Stimulated activated CD8-positive, alpha-beta memory T cell treated with anti-CD3 and anti-CD28 coated beads, Interleukin-4, amount 100 ng/mL, for 4 hours (primary cell): Measurements from ENCODE around the gene ANKRD1.
"Not testable (repeated sequence)": the region's sequence is repeated elsewhere in the genome, so short reads cannot be mapped to it uniquely, and the experiment has no call there.

Experiments
- DNase-seq, 2 donors: peaks; one replicate each; pipeline ENCODE4 v3.0.0-alpha.2; 2020; ENCODE audit warnings: low read depth in 2 of 2, low spot score in 1 of 2

Gene ANKRD1

DNA sequence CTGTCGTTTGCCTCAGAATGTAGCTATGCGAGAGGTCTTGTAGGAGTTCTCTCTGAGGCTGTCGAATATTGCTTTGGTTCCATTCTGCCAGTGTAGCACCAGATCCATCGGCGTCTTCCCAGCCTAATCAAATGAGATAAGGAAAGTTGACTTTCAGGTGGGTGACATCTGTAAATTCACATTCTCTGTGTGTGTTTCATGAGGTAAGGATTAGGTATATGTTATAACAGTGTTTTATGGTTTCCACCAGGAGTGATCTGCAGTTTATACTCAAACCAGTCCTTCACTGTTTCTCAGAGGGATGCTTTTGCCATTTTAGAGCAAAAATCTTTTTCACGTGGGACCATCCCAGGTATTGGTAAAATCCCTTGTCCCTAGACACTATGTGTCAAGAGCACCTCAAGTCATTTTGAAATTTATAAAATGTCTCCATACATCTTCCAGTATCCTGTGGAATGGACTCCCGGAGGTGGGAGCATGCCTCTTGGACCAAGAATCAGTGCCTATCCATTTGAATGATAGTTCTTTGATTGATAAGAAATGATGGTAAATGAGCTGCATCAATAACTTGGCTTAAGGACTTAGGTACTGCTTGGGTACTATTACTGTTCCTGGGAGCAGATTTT is 7.9 kb downstream of the ANKRD1 start:
- DNase-seq: no peak

DNA sequence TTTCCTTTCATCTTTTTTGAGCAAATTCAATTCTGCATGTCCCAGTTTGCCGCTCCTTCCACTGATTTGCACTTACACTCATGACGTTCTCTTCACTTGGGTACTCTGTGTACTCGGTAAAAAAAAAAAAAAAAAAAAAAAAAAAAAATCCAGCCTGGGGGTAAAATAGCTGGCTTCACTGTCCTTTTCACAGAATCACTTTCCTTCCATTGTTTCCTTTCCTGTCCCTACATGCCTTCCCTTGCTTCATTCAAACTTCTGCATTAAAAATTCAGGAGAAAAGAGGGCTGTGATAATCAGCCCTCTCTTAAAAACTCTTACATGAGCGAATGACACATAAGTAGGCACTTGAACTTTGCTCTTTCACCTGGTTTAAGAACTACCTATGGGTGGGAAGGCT is 8.7 kb downstream of the ANKRD1 start:
- no peak for DNase-seq

DNA sequence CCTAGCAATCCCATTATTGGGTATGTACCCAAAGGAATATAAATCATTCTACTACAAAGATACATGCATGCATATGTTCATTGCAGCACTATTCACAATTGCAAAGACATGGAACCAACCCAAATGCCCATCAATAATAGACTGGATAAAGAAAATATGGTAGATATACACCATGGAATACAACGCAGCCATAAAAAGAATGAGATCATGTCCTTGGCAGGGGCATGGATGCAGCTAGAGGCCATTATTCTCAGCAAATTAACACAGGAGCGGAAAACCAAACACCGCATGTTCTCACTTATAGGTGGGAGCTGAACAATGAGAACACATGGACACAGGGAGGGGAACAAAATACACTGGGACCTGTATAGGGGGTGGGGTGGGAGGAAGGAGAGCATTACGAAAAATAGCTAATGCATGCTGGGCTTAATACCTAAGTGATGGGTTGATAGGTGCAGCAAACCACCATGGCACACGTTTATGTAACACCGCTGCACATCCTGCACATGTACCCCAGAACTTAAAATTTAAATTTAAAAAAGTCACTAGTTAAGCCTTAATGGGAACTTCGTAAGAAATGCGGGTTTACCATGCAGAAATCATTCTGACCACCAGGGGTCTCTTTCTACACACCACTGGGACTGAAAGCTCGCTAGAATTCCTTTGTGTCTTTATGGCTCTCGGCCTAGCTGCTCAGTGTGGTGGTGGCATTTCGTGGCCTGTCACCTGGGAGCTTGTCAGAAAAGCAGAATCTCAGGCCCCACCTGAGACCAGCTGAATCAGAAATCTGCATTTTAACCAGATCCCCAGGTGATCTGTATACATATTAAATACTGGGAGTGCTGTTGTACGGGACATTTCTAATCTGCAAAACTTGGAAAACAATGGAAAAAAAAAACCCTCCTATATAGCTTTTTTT is 9.5 kb downstream of the ANKRD1 start:
- peak in 1 of 2 donors; percentile 1 for DNase-seq

DNA sequence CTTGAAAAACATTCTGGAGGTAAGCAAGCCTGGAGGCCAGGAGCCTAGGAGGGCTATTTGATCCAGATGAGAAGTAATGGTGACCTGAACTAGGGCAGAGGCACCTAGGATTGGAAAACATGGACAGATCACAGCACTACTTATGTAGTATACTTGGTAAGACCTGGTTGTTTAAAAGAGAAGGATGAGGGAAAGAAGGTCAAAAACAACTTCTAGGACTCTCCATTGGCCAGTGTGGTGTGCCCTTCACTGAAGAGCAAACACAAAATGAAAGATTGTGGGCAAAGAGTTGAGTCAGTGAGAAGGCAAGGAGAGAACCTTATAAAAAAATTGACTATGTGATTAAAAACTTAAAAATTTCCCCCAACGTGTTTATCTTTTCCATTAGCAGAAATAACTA is 14.3 kb downstream of the ANKRD1 start:
- no peak for DNase-seq

DNA sequence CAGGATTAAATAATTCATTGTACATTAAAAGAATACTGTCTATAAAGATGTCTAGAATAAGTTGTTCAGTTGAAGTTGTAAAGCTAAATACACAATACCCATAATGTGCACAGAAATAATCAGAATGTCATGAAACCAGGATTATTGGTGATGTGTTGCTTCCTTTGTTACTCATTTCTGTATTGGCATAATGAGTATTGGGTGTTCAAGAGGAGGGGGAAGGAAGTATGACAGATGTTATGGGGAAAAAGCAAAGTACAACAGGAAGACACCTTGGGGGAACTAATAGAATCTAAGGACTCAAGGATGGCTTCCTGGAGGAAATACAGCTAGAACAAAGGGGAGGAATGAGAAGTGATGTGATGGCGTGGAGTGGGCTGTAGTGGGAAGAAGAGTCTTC is 15.0 kb downstream of the ANKRD1 start:
- no peak for DNase-seq

DNA sequence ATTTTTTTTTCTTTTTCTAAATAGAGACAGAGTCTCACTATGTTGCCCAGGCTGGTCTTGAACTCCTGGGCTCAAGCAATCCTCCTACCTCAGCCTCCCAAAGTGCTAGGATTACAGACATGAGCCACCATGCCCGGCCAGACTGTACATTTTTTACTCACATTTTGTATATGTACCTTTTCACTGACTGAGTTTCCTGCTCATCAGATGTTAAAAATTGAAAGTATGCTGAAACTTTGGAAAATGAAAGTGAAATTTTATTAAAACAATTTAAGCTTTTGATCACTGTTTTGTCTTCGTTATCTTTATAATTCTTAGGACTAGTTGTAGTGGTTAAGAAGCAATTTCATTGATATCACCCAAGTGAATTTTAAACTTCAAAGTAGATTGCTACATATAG is 24.0 kb downstream of the ANKRD1 start:
- not testable (repeated sequence) for DNase-seq

DNA sequence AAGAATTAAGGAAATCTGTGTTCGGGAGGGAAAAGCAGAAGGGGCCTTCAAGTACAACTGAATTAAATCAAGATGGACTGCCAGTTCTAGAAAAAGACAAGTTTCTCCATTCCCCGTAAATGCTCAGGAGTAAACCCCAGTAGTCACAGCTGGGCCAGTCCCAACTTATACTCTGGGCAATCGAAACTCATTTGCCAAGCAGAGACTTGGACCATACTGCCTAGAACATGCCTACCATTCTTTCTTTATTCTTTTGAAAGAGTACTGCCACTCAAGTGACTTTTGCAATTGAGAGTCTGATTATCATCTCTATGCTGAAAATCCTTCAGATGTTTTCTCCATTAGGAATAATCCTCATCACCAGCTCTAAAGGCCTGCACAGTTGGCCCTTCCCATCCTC is 27.7 kb downstream of the ANKRD1 start:
- no peak for DNase-seq

DNA sequence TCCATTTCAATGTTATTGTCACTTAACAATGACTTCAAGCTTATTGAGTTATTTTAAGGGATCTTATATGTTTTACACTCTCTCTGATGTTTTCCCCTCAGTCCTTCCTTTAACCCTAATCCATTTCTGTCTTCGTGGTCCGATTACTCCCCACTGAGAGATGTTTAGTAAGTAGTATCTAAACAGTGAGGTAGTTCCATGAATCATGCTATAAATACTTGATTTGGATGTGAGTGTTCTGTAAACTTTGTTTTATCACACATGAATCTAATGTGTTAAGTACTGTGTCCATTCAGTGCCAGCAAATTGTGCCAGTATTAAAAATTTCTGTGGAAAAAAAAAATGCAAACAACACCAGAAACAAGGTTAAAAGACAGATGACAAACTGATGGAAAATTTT is 30.5 kb downstream of the ANKRD1 start:
- DNase-seq: no peak

DNA sequence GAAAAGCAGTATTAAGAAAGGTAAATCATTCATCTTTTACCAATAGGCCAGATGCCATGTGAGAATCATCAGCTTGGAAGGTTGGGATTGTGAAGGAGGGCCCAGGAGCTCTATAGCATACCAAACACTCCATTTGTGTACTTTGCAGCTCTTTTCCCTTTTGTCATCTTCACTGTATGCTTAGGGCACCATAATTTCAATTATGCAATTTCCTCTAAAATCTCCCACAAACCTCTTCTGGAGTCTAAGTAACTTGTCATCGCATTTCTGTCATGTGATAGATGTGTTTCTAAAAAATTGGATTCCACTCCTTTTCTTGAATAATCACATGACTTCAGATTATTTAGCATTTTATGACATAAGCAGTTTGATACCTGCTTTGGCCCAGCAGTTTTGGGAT is 31.3 kb downstream of the ANKRD1 start:
- DNase-seq: no peak

DNA sequence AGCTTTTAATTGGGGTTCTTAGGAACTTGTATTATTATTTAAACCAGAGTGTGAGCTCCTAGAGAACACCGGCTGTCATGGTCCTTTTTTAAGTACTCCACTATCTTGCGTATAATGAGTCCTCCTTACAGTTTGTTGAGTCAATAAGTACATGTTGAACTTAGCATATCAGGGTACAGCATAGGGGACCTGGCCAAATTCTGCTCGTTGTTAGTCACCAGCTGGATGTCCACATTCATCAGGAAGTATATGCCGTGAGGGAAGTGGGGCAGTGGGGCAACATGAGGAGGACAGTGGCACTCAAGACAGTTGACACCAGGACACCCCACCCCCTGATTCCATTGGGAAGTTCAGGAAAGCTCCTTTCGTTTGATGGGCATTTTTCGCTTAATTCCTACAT is 32.5 kb downstream of the ANKRD1 start:
- no peak for DNase-seq

DNA sequence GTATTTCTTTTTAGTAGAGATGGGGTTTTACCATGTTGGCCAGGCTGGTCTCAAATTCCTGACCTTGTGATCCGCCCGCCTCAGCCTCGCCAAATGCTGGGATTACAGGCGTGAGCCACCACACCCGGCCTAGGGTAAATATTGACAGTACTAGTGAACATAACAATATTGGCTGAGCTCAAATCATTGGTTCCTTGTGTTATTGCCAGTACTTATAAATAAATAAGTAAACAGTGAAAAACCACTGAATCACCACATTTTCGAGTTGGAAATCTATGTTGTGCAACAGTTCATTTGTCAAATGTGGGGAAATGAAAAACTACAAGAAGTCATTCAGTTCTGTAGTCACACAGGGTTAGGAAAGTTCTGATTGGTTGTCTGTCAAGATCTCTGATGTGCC is 33.3 kb downstream of the ANKRD1 start:
- DNase-seq: no peak

DNA sequence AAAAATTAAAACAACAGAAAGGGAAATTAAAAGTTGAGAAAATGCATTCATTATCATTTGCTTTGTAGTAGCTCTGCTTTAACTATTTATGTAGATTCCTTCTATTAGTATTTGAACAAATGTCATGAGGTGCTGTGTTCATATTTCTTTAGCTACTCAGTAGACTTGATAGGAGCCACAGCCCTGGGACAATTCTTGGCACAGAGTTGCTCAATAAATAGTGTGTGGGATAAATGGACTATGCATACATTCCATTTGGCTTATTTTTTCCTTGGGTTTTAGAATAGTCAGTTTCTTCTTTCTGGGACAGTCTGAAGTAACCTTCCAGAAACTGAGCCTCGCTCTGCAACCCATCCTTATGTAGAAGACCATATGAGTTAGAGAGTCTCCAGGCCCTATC is 35.7 kb downstream of the ANKRD1 start:
- DNase-seq: no peak

DNA sequence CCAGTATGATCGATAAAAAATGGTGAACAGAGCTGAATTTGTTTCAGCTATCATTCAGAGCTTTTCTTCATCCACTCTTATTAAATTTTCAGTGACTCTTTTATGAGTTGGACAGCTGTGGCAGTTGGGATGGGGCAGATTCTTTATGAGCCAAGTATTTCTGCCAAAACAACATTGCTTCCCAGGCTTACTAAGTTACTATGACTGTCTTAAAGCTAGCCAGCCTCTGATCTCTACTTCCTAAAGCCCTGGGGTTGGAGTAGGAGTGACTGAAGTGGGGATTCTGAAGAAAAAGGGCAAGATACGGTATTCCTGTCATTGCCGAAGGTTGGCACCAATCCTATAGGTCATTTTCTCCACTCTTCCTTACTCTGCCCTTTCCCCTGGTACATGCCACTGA is 36.5 kb downstream of the ANKRD1 start:
- DNase-seq: no peak

DNA sequence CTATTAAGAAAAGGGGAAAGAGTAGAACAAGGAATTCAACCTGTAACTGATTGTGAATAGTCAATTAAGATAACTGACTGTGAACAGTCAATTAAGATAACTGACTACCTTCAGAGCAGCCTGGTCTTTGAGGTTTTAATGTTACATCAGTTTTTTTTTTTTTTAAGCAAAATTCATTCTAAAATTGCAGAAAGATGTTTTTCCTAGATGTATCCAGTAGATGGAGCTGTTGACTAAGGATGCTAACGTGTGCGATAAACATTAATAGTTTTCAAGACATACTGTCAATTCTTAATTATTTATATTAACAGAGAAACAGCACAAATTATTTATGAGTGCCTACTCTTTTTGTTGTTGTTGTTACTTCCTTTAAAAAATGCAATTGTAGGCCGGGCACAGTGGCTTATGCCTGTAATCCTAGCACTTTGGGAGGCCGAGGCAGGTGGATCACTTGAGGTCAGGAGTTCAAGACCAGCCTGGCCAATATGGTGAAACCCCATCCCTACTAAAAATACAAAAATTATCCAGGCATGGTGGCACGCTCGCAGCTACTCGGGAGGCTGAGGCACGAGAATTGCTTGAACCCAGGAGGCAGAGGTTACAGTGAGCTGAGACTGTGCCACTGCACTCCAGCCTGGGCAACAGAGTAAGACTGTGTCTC is 40.7 kb downstream of the ANKRD1 start:
- not testable (repeated sequence) for DNase-seq

DNA sequence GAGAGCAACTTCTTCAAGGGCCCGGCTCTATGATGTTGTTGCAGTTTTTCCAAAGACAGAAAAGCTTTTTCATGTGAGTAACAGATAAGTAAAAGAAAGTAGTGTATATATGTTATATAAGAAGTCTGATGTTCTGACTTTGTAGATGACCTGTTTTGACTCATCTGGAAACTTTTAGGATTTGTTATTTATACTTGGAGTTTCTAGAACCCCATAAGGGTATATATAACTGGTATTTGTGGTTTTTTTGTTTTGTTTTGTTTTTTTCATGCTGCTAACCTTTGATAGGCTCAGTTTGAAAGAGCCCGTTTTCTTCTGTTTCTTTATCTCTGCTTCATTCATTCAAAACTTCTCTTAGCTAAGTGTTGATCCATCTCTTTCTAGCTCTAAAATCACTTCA is 41.8 kb downstream of the ANKRD1 start:
- no peak for DNase-seq

DNA sequence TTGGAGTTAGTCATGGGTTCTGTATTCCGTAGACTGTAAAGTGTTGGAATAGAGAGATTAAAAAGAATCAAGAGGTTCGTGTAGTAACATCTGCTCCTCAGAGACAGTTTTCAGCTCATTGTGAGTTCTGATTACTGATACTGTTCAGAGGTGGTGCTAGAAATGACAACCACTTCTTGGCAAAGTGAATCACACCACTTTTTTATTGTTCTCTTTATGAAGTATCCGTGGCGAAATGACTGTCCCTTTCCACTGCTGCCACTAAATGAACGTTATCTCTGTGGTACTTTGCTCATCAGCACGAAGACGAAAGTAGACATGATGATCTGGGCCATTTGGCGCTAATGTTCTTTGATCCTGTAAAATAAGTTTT is 48.3 kb downstream of the ANKRD1 start:
- DNase-seq: no peak

DNA sequence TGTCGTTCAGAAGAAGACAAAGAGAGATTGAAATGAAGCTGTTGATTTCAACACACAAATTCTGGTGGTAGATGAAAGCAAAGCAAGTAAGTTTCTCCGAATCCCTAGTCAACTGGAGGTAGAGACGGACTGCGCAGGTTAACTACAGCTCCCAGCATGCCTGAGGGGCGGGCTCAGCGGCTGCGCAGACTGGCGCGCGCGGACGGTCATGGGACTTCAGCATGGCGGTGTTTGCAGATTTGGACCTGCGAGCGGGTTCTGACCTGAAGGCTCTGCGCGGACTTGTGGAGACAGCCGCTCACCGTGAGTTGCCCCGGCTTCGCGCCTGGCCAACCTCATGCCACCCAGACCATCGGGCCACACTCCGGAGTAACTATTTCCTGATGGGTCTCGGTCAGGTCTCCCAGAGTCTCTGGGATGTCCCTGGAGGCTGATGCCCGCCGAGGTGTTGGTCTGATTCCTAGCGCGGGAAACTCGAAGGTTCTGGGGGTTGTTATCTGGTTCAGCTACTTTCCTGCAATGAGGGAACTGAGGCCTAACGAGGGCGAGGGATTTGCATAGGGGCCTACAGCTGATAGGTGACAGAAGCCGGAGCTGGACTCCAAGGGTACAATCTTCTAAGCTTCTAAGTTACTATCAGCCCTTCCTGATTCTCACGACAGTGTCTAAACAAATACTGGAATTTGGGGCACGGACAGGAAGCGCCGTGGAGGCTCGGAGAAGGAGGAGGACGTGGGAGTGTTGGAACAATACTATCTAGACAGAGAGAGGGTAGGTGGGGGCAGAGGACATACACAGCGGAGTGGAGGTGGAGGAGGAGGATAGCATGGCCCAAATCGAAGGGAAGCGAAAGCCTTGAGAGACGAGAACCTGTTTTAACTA is 48.9 kb downstream of the ANKRD1 start, which contains the start of gene RPP30:
TSS of gene RPP30 (plus strand) at position 209 of the 882 bp plus-strand sequence. CDS start at position 222, 13 bp downstream.
- DNase-seq: peak; percentile 61 to 64

DNA sequence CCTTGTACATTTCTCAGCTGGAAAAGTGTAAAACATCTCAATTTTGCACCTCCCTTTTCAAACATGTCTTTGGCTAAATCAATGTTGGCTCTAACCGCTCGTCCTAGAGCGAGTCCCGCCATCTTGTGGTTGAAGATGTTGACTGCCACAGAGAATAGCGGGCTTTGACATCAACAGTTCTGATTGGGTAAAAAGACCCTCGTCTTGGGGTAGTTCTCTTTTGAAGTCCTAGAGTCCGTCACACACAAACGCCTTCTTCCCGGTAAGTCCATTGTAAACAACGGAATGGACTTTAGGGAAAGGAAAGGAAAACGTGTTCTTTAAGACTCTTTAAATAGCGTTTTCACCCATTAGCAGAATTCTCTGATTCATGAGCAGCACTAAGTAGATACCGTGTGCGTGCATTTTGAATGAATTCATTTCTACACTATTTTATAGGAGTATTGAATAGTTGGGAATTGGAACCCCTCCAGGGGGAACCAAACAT is 49.6 kb downstream of the ANKRD1 start:
- no peak for DNase-seq

DNA sequence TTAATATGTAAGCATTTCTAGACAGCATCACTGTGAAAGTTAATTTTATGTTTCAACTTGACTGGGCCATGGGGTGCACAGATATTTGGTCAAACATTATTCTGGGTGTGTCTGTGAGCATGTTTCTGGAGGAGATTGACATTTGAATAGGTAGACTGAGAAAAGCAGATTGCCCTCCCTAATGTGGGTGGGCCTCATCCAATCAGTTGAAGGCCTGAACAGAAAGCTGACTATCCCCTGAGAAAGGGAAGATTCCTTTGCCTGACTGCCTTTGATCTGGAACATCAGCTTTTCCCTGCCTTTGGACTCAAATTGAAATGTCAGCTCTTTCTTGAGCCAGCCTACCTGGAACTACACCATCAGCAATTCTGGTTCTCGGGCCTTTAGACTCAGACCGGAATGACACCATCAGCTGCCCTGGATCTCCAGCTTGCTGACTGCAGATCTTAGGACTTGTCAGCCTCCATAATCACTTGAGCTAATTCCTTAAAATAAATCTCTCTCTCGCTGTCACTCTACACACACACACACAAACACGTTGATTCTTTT is 54.8 kb downstream of the ANKRD1 start:
- no peak for DNase-seq

DNA sequence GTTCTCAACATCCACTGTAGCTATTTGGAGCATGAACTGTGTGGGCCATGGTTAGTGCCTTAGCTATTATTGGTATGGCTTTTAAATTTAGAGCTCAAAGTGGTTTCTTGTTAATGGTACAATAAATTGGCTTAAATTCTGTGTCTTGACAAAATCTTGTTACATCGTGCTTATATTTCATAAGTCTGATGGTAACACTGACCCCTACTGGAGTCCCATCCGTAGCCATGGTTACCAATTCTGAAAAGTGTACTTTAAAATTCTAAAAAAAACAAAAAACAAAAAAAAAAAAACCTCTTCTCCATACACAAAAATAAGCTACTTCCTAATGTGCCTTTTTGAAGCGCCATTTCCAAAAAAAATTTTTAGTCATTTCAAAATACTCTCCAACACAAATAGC is 55.5 kb downstream of the ANKRD1 start:
- DNase-seq: no peak
